Measurements from ENCODE around the gene TOPBP1.

Gene TOPBP1

GRCh38 chr3:133649486-133650068 is 12.2 kb downstream of the TOPBP1 start:
- Histone ChIP-seq H3K4me3 (ENCODE audit: low read length) (no peak overlapping the region), H4K20me1 (ENCODE audit: insufficient read depth, low read length) (no peaks in the 10 kb centered on the region), H3K9me2 (replicated peaks; ENCODE audit: insufficient read depth, low read length) (no peaks in the 10 kb centered on the region), H3K4me2 (ENCODE audit: low read depth, low read length) (no peak overlapping the region), H3K4me1 (ENCODE audit: low read length) (no peaks in the 10 kb centered on the region), H3K79me2 (ENCODE audit: low read length) (peaks cover 46% of the 10 kb centered on the region), H3K9me3 (replicated peaks; ENCODE audit: insufficient read depth, low read length) (no peaks in the 10 kb centered on the region), H3K27ac (ENCODE audit: low read length) (no peak overlapping the region), H3F3A (ENCODE audit: insufficient read depth, low read length) (0 out of 2 replicates have a peak, but pooled peaks cover 6% of the 10 kb centered on the region), H3K9ac (ENCODE audit: low read length) (no peak overlapping the region), H3K36me3 (replicated peaks; ENCODE audit: insufficient read depth, low read length) (peaks cover 32% of the 10 kb centered on the region), H2AFZ (ENCODE audit: low read length) (no peak overlapping the region), H3K27me3 (replicated peaks; ENCODE audit: insufficient read depth, low read length) (no peaks in the 10 kb centered on the region)
- TF ChIP-seq, protein P1, sequence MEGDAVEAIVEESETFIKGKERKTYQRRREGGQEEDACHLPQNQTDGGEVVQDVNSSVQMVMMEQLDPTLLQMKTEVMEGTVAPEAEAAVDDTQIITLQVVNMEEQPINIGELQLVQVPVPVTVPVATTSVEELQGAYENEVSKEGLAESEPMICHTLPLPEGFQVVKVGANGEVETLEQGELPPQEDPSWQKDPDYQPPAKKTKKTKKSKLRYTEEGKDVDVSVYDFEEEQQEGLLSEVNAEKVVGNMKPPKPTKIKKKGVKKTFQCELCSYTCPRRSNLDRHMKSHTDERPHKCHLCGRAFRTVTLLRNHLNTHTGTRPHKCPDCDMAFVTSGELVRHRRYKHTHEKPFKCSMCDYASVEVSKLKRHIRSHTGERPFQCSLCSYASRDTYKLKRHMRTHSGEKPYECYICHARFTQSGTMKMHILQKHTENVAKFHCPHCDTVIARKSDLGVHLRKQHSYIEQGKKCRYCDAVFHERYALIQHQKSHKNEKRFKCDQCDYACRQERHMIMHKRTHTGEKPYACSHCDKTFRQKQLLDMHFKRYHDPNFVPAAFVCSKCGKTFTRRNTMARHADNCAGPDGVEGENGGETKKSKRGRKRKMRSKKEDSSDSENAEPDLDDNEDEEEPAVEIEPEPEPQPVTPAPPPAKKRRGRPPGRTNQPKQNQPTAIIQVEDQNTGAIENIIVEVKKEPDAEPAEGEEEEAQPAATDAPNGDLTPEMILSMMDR (IDR thresholded peaks at IDR 0.05; ENCODE audit: low read length) = no peak
- TF ChIP-seq EZH2phosphoT487 (IDR thresholded peaks at IDR 0.05; ENCODE audit: low read length) (no peak), EZH2 (optimal IDR thresholded peaks at IDR 0.05; ENCODE audit: low read depth, low read length) (no peak)
- no peak for DNase-seq

DNA sequence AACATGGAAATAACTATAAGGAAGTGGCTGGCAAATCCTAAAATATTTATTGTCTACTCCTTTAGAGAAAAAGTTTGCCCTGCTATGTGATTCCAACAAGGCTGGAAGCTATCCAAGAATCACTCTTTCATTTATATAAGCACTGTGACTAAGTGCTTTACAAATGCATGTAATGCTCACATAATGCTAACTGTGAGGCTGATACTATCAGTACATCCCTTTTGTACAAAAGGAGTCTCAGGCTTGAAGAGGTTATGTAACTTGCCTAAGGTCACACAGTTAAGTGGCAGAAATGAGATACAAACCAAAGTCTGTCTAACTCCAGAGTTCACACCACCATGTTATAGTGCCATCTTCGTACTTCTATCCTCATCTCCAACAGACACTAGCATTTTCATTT is 17.0 kb downstream of the TOPBP1 start:
- H3F3A ChIP-seq (ENCODE audit: insufficient read depth, low read length) = 0 out of 2 replicates have a peak, but pooled peaks cover 5% of the 10 kb centered on the region
- peaks cover 27% of the 10 kb centered on the region for H3K36me3 ChIP-seq (replicated peaks; ENCODE audit: insufficient read depth, low read length)
- H2AFZ ChIP-seq (ENCODE audit: low read length) = no peak overlapping the region
- H3K9me3 ChIP-seq (replicated peaks; ENCODE audit: insufficient read depth, low read length) = no peaks in the 10 kb centered on the region
- peaks cover 40% of the 10 kb centered on the region for H3K79me2 ChIP-seq (ENCODE audit: low read length)
- H4K20me1 ChIP-seq (ENCODE audit: insufficient read depth, low read length) = no peaks in the 10 kb centered on the region
- DNase-seq = no peak
- H3K9ac ChIP-seq (ENCODE audit: low read length) = no peak overlapping the region
- no peak overlapping the region for H3K4me3 ChIP-seq (ENCODE audit: low read length)
- H3K4me1 ChIP-seq (ENCODE audit: low read length) = no peaks in the 10 kb centered on the region
- no peak overlapping the region for H3K27ac ChIP-seq (ENCODE audit: low read length)
- no peaks in the 10 kb centered on the region for H3K27me3 ChIP-seq (replicated peaks; ENCODE audit: insufficient read depth, low read length)
- no peak overlapping the region for H3K4me2 ChIP-seq (ENCODE audit: low read depth, low read length)
- TF ChIP-seq EZH2phosphoT487 (IDR thresholded peaks at IDR 0.05; ENCODE audit: low read length) = no peak
- TF ChIP-seq, protein P1 (IDR thresholded peaks at IDR 0.05; ENCODE audit: low read length) = no peak
- no peak for TF ChIP-seq EZH2 (optimal IDR thresholded peaks at IDR 0.05; ENCODE audit: low read depth, low read length)
- H3K9me2 ChIP-seq (replicated peaks; ENCODE audit: insufficient read depth, low read length) = no peaks in the 10 kb centered on the region

DNA sequence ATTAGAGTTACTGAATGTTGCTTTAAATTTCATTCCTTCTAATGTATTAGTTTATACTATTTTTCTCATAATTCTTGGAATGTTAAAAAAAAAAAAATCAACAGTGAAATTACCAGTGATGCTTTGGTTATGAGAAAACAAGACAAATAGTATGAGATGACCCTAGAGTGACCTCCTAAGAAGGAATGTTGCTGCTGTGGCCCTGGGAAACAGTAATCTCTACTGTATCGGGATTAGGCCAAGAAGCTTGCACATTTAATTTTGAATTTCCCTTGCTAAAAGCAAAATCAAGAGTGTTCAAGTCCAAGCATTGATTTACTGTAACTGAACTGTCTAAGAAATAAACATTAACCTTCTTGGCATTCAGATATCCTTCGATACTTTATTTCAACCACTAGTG is 18.1 kb downstream of the TOPBP1 start:
- no peaks in the 10 kb centered on the region for H3K9me3 ChIP-seq (replicated peaks; ENCODE audit: insufficient read depth, low read length)
- H3K9me2 ChIP-seq (replicated peaks; ENCODE audit: insufficient read depth, low read length) = no peaks in the 10 kb centered on the region
- H3F3A ChIP-seq (ENCODE audit: insufficient read depth, low read length) = no peaks in the 10 kb centered on the region
- no peaks in the 10 kb centered on the region for H3K27me3 ChIP-seq (replicated peaks; ENCODE audit: insufficient read depth, low read length)
- H3K36me3 ChIP-seq (replicated peaks; ENCODE audit: insufficient read depth, low read length) = peaks cover 21% of the 10 kb centered on the region
- H3K79me2 ChIP-seq (ENCODE audit: low read length) = peaks cover 39% of the 10 kb centered on the region
- no peak overlapping the region for H3K9ac ChIP-seq (ENCODE audit: low read length)
- H4K20me1 ChIP-seq (ENCODE audit: insufficient read depth, low read length) = no peaks in the 10 kb centered on the region
- H3K27ac ChIP-seq (ENCODE audit: low read length) = no peak overlapping the region
- DNase-seq = no peak
- H2AFZ ChIP-seq (ENCODE audit: low read length) = no peak overlapping the region
- no peaks in the 10 kb centered on the region for H3K4me1 ChIP-seq (ENCODE audit: low read length)
- no peak overlapping the region for H3K4me2 ChIP-seq (ENCODE audit: low read depth, low read length)
- TF ChIP-seq, protein P1 (IDR thresholded peaks at IDR 0.05; ENCODE audit: low read length) = no peak
- no peak for TF ChIP-seq EZH2phosphoT487 (IDR thresholded peaks at IDR 0.05; ENCODE audit: low read length)
- no peak overlapping the region for H3K4me3 ChIP-seq (ENCODE audit: low read length)

Data from MM.1S (cell line).